Neural progenitor cell (in vitro differentiated cells): ENCODE measurements around the gene SLC2A9. TPM values are rescaled to one million over a fixed set of nuclear protein-coding genes. Genes with fewer than 3 reads are reported as not detected.

Experiments
- DNase-seq: peaks from one replicate; pipeline ENCODE4 v3.0.0-alpha.2; 2016; ENCODE audit warnings: low spot score
- H2AFZ ChIP-seq: fragments of 200-600 bp; sonication (generic); replicated peaks from 2 replicates; pipeline ENCODE4 v1.6.1; 2016; ENCODE audit warnings: antibody characterized with exemption
- H3F3A ChIP-seq: fragments of 200-600 bp; sonication (generic); 2 replicates; pipeline ENCODE4 v1.6.1; 2016; ENCODE audit warnings: antibody characterized with exemption, low read depth
- H3K27ac ChIP-seq: fragments of 200-600 bp; sonication (generic); 2 replicates; pipeline ENCODE4 v1.5.1; 2016; ENCODE audit warnings: mild to moderate bottlenecking
- H3K27me3 ChIP-seq: fragments of 200-600 bp; sonication (generic); 2 replicates; pipeline ENCODE4 v1.6.1; 2016; ENCODE audit warnings: mild to moderate bottlenecking, moderate library complexity
- H3K36me3 ChIP-seq: fragments of 200-600 bp; sonication (generic); 2 replicates; pipeline ENCODE4 v1.5.1; 2016
- H3K4me1 ChIP-seq: fragments of 200-600 bp; sonication (generic); 2 replicates; pipeline ENCODE4 v1.6.1; 2016; ENCODE audit warnings: mixed run types
- H3K4me2 ChIP-seq: fragments of 200-600 bp; sonication (generic); 2 replicates; pipeline ENCODE4 v1.6.1; 2016
- H3K4me3 ChIP-seq: fragments of 200-600 bp; sonication (generic); 2 replicates; pipeline ENCODE4 v1.5.1; 2016
- H3K79me2 ChIP-seq: fragments of 200-600 bp; sonication (generic); 2 replicates; pipeline ENCODE4 v1.6.1; 2016; ENCODE audit warnings: low read depth
- H3K9ac ChIP-seq: fragments of 200-600 bp; sonication (generic); 2 replicates; pipeline ENCODE4 v1.6.1; 2016
- H3K9me3 ChIP-seq: fragments of 200-600 bp; sonication (generic); 2 replicates; pipeline ENCODE4 v1.5.1; 2016; ENCODE audit warnings: low read depth
- H4K20me1 ChIP-seq: fragments of 200-600 bp; sonication (generic); 2 replicates; pipeline ENCODE4 v1.6.1; 2016; ENCODE audit warnings: low read depth
- H3K27ac Mint-ChIP-seq: 3 replicates; pipeline ENCODE4 v1.8.0; 2021; ENCODE audit warnings: mixed read lengths
- H3K27me3 Mint-ChIP-seq: 2 replicates; pipeline ENCODE4 v1.8.0; 2022; ENCODE audit warnings: low read depth, mild to moderate bottlenecking, inconsistent platforms, moderate library complexity, mixed read lengths; ENCODE audit not compliant: insufficient read depth
- H3K36me3 Mint-ChIP-seq: 3 replicates; pipeline ENCODE4 v1.8.0; 2021; ENCODE audit warnings: mixed read lengths
- H3K4me1 Mint-ChIP-seq: 3 replicates; pipeline ENCODE4 v1.8.0; 2021; ENCODE audit warnings: mixed read lengths
- H3K4me3 Mint-ChIP-seq: 3 replicates; pipeline ENCODE4 v1.8.0; 2021; ENCODE audit warnings: mild to moderate bottlenecking, moderate library complexity, mixed read lengths
- H3K9me3 Mint-ChIP-seq: 3 replicates; pipeline ENCODE4 v1.8.0; 2020; ENCODE audit warnings: mixed read lengths
- EZH2 ChIP-seq: fragments of 200-600 bp; sonication (generic); IDR thresholded peaks from 2 replicates; pipeline ENCODE4 v1.6.1; 2017; ENCODE audit warnings: antibody characterized with exemption, mild to moderate bottlenecking, moderate library complexity
- EZH2phosphoT487 ChIP-seq: fragments of 200-600 bp; sonication (generic); IDR thresholded peaks from 2 replicates; pipeline ENCODE4 v1.6.1; 2017; ENCODE audit warnings: antibody characterized with exemption
- total RNA-seq: library from RNA; depleted of rRNA; stranded (reverse); fragments of >200 nt; gene quantifications from 2 replicates; pipeline ENCODE4 v1.2.3, GENCODE V29; 2015; ENCODE audit warnings: low replicate concordance
- TF ChIP-seq, protein P1 (sequence below): fragments of 200-600 bp; sonication (generic); IDR thresholded peaks from 2 replicates; pipeline ENCODE4 v1.5.1; 2017; ENCODE audit warnings: antibody characterized with exemption, mild to moderate bottlenecking

SLC2A9 gene
- total RNA-seq, 1 donor from 2014 or later: not detected

DNA sequence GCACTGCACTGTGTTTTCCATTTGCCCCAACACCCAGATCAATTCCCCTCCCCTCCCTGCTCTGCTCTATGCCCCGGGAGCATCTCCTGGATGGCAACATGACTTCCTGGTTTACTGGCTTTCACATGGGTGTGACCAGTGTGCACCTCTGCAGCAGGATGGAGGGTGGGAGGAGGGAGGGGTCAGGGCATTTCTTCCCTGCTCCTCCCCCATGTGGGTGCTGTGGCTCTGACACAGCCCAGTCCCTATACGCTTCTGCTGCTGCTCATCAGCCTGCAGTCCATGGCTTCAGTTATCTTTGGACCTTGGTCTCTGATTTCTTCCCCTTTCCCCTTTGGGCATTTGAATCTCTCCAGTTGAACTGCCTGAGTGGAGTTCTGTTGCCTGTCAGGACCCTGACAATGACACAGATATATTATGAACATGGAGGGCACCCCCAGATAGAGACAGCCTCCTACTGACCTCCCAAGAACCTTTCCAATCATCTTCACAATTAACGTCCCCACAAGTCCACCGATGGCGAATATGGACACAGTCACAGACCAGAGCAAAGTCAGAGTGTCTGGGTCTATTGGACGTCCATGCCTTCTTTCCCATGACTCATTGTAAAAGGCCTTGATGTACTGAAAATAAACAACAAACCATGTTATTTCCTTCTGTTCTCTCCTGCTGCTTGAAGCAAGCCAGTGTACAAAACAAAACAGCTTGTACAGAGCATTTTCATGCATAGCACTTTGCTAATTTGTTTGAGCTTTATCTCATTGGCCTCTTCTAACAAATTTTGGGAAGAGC is 24.8 kb downstream of the SLC2A9 start:
- no peaks in the 10 kb centered on the region for H3K27me3 Mint-ChIP-seq
- no peaks in the 10 kb centered on the region for H4K20me1 ChIP-seq
- H3K79me2 ChIP-seq: no peaks in the 10 kb centered on the region
- H3K4me1 Mint-ChIP-seq: no peaks in the 10 kb centered on the region
- no peak overlapping the region for H3K27ac ChIP-seq
- H3K36me3 ChIP-seq: no peaks in the 10 kb centered on the region
- H3K9me3 Mint-ChIP-seq: peaks cover 7% of the 10 kb centered on the region
- no peak overlapping the region for H3K9ac ChIP-seq
- H2AFZ ChIP-seq: no peak overlapping the region
- H3K27me3 ChIP-seq: no peaks in the 10 kb centered on the region
- no peaks in the 10 kb centered on the region for H3F3A ChIP-seq
- no peak overlapping the region for H3K4me2 ChIP-seq
- no peak overlapping the region for H3K27ac Mint-ChIP-seq
- no peak overlapping the region for H3K4me3 ChIP-seq
- H3K36me3 Mint-ChIP-seq: no peaks in the 10 kb centered on the region
- no peaks in the 10 kb centered on the region for H3K9me3 ChIP-seq
- TF ChIP-seq, protein P1, sequence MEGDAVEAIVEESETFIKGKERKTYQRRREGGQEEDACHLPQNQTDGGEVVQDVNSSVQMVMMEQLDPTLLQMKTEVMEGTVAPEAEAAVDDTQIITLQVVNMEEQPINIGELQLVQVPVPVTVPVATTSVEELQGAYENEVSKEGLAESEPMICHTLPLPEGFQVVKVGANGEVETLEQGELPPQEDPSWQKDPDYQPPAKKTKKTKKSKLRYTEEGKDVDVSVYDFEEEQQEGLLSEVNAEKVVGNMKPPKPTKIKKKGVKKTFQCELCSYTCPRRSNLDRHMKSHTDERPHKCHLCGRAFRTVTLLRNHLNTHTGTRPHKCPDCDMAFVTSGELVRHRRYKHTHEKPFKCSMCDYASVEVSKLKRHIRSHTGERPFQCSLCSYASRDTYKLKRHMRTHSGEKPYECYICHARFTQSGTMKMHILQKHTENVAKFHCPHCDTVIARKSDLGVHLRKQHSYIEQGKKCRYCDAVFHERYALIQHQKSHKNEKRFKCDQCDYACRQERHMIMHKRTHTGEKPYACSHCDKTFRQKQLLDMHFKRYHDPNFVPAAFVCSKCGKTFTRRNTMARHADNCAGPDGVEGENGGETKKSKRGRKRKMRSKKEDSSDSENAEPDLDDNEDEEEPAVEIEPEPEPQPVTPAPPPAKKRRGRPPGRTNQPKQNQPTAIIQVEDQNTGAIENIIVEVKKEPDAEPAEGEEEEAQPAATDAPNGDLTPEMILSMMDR: no peak
- TF ChIP-seq EZH2phosphoT487 (no peak), EZH2 (no peak)
- no peak overlapping the region for H3K4me3 Mint-ChIP-seq
- H3K4me1 ChIP-seq: no peaks in the 10 kb centered on the region
- DNase-seq: no peak

DNA sequence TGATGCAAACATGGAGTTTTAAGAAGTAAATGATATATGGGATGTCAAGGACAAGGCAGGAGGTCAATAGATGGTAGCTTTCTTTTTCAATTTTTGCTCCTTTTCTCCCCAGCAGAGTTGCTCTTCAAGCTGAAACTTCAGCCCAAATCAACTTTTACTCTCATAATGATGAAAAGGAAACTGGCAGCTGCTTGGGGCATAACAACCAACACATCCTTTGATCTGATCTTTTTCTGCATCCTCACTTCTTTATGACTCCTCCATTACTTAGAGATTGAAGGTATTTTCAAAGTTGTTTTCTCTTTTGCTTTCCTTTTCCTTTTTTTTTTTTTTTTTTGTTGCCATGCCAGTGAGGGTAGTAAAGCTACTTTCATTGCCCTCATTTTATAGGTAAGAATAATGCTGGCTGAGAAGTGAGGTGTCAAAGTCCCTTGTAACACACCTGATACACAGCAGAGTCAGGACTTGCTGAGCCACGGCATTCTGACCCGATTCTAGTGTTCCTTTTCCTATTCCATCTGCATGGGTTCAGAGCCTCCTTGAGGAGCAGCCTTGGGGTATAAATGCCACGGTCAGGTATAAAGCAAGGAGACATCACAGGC is 26.9 kb downstream of the SLC2A9 start:
- H4K20me1 ChIP-seq: no peaks in the 10 kb centered on the region

DNA sequence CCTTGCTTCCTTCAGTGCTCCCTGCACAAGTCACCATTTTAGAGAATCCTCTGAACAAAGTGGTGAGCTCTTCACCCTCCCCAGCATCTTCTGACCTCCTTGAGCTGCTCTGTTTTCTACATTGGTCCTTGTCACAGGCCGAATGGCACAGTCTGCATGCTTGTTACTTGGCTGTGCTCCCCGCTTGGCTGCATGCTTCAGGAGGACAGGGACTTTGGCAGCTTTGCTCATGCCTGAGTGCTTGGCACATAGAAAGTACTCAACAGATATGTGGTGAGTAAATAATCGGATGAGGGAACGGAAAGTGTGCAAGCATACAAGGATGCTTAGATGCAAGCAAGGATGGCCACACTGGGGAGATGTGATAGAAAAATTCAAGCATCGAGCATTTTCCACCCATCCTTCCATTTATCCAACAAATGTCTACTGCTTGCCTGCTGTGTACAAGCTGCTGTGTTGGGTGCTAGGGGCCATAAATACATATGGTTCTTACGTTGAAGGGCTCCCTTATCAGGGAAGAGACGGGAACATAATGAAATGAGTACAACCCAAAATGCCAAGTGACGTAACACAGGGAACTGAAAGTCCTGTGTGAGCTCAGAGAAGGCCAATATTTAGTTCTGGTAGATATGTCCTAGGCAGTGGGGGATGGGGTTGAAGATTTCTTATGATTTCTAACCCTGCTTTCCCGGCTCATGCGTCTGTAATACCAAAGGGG is 31.2 kb downstream of the SLC2A9 start:
- no peaks in the 10 kb centered on the region for H3K9me3 ChIP-seq
- H3F3A ChIP-seq: no peaks in the 10 kb centered on the region
- no peak for DNase-seq
- H4K20me1 ChIP-seq: no peaks in the 10 kb centered on the region
- no peaks in the 10 kb centered on the region for H3K27me3 ChIP-seq
- Mint-ChIP-seq H3K9me3 (peaks cover 10% of the 10 kb centered on the region), H3K27ac (no peak overlapping the region), H3K36me3 (no peaks in the 10 kb centered on the region), H3K27me3 (no peaks in the 10 kb centered on the region), H3K4me3 (no peak overlapping the region), H3K4me1 (no peaks in the 10 kb centered on the region)
- no peak overlapping the region for H2AFZ ChIP-seq
- H3K4me2 ChIP-seq: no peak overlapping the region
- no peaks in the 10 kb centered on the region for H3K4me1 ChIP-seq
- no peak overlapping the region for H3K27ac ChIP-seq
- H3K36me3 ChIP-seq: no peaks in the 10 kb centered on the region
- TF ChIP-seq, protein P1: no peak
- no peak for TF ChIP-seq EZH2
- no peak for TF ChIP-seq EZH2phosphoT487
- H3K9ac ChIP-seq: no peak overlapping the region
- no peak overlapping the region for H3K4me3 ChIP-seq
- H3K79me2 ChIP-seq: no peaks in the 10 kb centered on the region

More for the DNA sequence above, 26.9 kb downstream of the SLC2A9 start:
- Histone ChIP-seq H3K4me1 (no peaks in the 10 kb centered on the region), H3K9me3 (no peaks in the 10 kb centered on the region), H3K79me2 (no peaks in the 10 kb centered on the region), H3F3A (no peaks in the 10 kb centered on the region), H3K4me3 (no peak overlapping the region), H2AFZ (no peak overlapping the region), H3K4me2 (no peak overlapping the region), H3K27ac (no peak overlapping the region), H3K27me3 (no peaks in the 10 kb centered on the region), H3K9ac (no peak overlapping the region), H3K36me3 (no peaks in the 10 kb centered on the region)
- Mint-ChIP-seq H3K27ac (no peak overlapping the region), H3K4me1 (no peaks in the 10 kb centered on the region), H3K27me3 (no peaks in the 10 kb centered on the region), H3K36me3 (no peaks in the 10 kb centered on the region), H3K9me3 (peaks cover 7% of the 10 kb centered on the region), H3K4me3 (no peak overlapping the region)
- TF ChIP-seq EZH2: no peak
- TF ChIP-seq, protein P1: no peak
- no peak for TF ChIP-seq EZH2phosphoT487
- no peak for DNase-seq
